Raji (cell line): Measurements from ENCODE around the gene KRT86.

ENCODE experiments used
- POLR2A ChIP-seq: IDR thresholded peaks from 2 replicates; pipeline ENCODE4 v1.6.1; 2011; ENCODE audit warnings: low read depth, low read length, control low read depth; ENCODE audit not compliant: insufficient read depth

Gene KRT86

DNA sequence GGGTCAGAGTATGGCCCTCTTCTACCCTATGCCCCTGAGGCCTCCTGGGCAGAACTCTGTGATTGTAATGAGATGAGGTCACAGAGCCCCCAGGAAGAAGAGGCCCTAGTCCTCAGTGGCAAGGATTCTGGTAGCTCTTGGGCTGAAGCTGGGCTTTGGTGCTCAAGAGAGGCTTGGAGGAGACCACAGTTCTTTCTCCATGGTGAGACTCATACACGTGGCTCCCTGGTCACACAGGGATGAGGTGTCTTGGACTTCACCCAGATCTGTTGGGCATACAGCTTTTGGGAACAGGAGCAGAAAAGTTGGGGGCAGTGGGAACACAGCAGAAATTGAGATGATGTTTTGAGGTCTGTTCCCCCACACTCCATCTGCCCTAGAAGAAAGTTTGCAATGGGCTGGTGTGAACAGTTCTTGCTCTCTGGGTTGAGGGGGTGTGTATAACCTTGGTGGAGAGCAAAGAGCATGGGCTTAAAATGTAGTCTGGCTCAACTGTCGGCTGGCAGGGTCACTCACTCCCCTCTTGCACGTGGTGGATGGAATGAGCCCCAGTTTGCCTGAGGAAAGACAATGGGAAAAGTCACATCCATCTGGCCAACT, at the start of gene KRT86:
Gene KRT86, plus strand, starts transcription at position 125 of the 600 bp plus-strand sequence. CDS start 27,272 bp downstream, outside the sequence.
- no peak for TF ChIP-seq POLR2A

- TF ChIP-seq POLR2A, result no peak
These were observed 48.7 kb upstream of the KRT86 start for GRCh38 chr12:52225752-52226151.

GRCh38 chr12:52226446-52226845, 48.0 kb upstream of the KRT86 start:
- no peak for TF ChIP-seq POLR2A

- TF ChIP-seq POLR2A, result no peak
These were observed 46.8 kb upstream of the KRT86 start for GRCh38 chr12:52227606-52228166.

- no peak for TF ChIP-seq POLR2A
These were observed 46.1 kb upstream of the KRT86 start for GRCh38 chr12:52228366-52228765.

DNA sequence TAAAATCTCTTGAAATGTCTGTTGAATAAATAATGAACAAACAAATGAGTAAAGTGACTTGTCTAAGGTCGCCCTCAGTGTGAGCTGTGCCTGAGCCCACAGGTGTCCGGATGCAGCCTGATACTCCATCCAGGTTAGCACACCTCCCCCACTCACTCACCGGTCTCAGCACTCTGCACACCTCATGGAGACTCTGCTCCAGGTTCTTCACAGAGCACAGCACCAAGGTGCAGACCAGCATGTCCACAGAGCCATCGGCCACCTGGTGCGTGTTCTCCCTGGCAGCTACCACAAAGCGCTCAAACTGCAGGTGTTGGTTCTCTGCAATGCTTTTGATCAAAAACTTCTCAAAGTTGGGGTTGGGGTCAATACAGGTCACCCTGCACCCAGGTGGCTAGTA, 45.5 kb upstream of the KRT86 start:
- no peak for TF ChIP-seq POLR2A

- no peak for TF ChIP-seq POLR2A
These were observed 44.6 kb upstream of the KRT86 start for GRCh38 chr12:52229836-52230343.

DNA sequence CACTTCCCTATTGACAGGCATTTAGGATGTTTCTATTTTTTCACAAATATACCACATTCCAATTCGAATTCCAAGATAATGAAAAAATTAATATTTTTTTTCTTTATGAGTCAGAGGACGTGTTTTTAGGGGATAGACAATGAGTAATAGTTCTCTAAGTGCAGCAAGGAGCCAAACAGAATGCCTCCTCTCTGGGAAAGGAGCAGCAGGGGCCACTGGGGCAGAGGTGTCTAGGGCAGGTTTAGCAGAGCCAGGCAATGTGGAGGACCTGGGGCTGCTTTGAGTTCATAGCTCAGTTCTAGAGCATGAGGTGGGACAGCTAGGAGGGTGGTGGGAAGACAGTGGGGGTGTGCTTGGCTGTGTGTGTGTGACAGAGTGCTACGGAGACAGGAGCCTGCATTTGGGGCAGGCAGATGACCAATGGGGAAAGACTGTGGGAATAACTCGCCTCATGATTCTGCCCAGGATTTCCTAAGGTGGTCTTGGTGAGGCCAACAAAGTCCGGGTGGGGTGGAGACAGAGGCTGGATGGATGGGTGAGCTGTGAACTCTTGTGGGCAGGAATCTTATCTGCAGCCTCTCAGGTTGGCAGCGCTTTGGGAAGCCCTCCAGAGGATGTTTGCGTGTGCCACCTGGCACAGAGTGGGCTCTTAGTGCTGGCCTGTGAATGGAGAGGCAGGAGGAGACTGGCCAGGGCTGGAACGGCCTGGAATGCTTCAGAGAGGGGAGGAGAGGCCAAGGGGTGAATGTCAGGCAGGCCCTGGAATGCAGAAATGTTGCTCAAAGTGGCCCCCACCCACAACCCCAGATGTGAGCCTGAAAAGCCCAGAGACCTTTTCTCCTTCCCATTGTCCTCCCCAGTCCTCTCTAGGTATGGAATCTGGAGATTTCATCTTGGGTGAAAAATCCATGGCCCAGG, 43.8 kb upstream of the KRT86 start:
- TF ChIP-seq POLR2A, result no peak

DNA sequence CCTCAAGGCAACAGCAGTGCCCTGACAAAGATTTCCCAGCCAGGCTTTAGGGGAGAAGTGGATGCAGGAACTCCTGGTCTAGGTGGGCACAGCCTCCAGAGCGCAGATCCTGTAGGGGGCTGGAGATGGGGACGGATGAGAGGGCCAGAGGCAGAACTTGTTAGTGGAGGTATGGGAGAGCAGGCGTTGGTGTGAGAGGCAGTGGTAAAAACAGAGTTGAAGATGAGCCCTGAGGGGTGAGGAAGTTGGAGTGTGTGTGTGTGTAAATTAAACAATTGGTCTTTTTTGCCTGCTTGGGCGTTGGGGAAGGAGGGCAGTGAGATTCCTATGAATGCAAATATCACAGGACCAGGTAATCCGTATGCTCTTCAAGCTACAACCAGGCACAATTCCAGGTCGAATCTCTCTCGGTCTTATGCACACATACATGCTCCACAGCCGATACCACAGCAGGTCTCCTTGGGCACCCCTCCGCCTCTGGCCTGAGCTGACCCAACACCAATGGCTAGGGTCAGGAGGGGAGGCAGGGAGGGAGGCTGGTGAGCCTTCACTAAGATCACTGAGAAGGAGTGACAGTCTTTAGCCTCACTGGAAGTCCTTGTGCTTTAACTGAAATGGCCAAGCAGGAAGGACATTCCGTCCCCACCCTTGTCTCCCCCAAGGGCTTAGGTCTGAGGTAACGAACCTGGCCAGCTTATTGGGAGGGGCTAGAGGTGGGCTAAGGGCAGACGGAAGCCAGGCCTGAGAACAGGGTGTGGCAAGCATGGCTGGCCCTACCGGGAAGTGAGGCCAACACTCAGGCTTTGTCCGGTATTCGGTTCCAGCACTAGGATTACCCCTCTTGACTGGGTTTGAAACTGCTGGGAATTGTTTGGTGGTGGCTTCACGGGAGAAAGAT, 42.9 kb upstream of the KRT86 start:
- TF ChIP-seq POLR2A, result no peak

GRCh38 chr12:52232203-52232673, 42.2 kb upstream of the KRT86 start:
- no peak for TF ChIP-seq POLR2A

DNA sequence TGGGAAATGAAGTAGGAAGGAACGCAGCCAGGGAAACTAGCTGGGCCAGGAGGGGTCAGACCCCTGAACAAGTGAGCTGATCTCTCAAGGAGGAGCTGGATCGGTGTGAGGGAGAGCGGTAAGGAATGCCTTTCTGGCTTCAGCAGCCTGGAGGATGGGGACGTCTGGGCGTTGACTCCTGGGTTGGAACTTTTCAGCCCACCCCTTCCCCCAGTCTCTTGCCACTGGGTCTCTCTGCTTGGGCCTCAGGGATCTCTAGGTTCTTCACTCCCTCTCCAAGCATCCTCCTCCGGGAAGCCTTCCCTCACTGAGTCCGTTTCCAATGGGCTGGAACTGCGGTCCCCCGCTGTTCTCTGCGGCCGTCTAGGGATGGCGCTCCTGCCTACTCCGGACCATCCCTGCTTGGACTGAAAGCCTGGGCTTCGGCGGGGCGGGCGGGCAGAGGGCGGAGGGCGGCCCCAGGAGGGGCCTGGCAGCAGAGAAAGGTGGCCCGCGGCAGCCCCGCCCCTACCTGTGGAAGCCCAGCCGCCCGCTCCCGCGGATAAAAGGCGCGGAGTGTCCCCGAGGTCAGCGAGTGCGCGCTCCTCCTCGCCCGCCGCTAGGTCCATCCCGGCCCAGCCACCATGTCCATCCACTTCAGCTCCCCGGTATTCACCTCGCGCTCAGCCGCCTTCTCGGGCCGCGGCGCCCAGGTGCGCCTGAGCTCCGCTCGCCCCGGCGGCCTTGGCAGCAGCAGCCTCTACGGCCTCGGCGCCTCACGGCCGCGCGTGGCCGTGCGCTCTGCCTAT, 41.6 kb upstream of the KRT86 start, which contains the start of gene KRT7:
Gene KRT7, plus strand, starts transcription at position 570 of the 788 bp plus-strand sequence. Its CDS starts 54 bp downstream, at position 624.
- TF ChIP-seq POLR2A, result no peak

- TF ChIP-seq POLR2A, result no peak
These were observed 40.8 kb upstream of the KRT86 start for GRCh38 chr12:52233462-52234207.

GRCh38 chr12:52234223-52234810, 40.1 kb upstream of the KRT86 start:
- no peak for TF ChIP-seq POLR2A
